Measurements from ENCODE around the gene GIMAP8. TPM values are rescaled to one million over a fixed set of nuclear protein-coding genes. Genes with fewer than 3 reads are reported as not detected.

Gene GIMAP8
- total and polyA plus RNA-seq, 2 experiments from 2014 or later, result 0.06 TPM; not detected in 1

DNA sequence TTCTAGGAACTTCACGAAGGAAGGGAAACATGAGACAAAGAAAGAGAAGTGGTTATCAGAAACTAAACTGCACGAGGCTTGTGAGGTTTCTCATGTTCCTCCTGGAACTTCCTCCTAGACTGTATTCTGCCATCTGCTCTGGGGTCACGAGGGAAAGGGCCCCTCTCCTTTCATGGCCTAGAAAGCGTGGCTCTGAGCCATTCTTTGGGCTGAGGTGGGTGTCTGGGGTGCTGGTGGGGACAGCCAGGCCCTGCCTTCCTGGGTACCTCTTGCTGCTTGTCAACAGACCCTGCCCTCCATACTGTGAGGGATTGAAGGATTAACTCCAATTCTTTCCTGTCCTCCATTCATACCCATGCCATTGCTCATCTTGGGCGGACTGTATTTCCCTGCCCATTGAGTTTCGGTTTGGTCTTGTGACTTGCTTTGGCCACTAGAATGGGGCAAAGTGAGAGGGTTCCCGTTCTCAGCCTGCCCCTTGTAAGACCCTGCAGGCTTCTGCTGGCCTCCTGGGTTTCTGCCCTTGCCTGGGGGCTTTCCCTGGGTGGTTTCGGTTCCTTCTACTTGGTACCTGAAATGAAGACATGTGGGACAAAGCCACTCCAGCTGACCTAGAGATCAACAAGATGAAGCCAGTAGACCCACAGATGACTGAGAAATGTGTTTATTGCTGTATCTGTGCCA is 14.9 kb upstream of the GIMAP8 start (continued):
- TF ChIP-seq ZNF462 (CRISPR knock-in tag; IDR thresholded peaks at IDR 0.05) (no peak), JUNB (IDR thresholded peaks at IDR 0.05; ENCODE audit: unreplicated experiment) (no peak), STAT1 (IDR thresholded peaks at IDR 0.05; ENCODE audit: unreplicated experiment) (no peak), ZNF114 (CRISPR knock-in tag; IDR thresholded peaks at IDR 0.05) (no peak)

DNA sequence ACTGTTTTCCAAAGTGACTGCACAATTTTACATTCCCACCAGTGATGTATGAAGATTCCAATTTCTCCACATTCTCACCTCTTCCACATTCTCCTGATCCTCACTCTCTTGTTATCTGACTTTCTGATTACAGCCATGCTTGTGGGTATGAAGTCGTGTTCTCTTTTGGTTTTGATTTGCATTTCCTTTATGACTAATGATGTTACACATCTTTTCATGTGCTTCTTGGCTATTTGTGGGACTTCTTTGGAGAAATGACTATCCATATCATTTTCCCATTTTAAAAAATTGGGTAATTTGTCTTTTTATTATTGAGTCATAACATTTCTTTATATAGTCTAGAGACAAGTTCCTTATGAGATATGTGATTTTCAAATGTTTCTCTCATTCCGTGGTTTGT is 10.5 kb upstream of the GIMAP8 start:
- no peak overlapping the region for H3K27ac ChIP-seq (ENCODE audit: low read depth)
- Mint-ChIP-seq H3K36me3 (ENCODE audit: low read depth) (peaks cover 3% of the 10 kb centered on the region; the same call in 1 of the 3 replicates), H3K9me3 (peaks cover 12% of the 10 kb centered on the region; the same call in 2 of the 3 replicates), H3K4me3 (no peak overlapping the region), H3K4me1 (no peaks in the 10 kb centered on the region), H3K27ac (no peak overlapping the region), H3K27me3 (ENCODE audit: insufficient read depth, low read depth, poor library complexity) (peaks cover 10% of the 10 kb centered on the region)
- H3K4me1 ChIP-seq (ENCODE audit: insufficient read depth), result no peaks in the 10 kb centered on the region
- H3K36me3 ChIP-seq (ENCODE audit: insufficient read depth), result no peaks in the 10 kb centered on the region
- no peaks in the 10 kb centered on the region for H3K9me2 ChIP-seq (ENCODE audit: insufficient read depth)
- no peak for ATAC-seq
- no peaks in the 10 kb centered on the region for H3K79me2 ChIP-seq (replicated peaks; ENCODE audit: insufficient read depth)
- no peak overlapping the region for H3K4me2 ChIP-seq
- no peak overlapping the region for H3K4me3 ChIP-seq
- DNase-seq (ENCODE audit: low spot score), result no peak
- no peaks in the 10 kb centered on the region for H4K20me1 ChIP-seq (replicated peaks; ENCODE audit: insufficient read depth)
- H2AFZ ChIP-seq, result no peak overlapping the region
- no peaks in the 10 kb centered on the region for H3K27me3 ChIP-seq (ENCODE audit: insufficient read depth)
- no peaks in the 10 kb centered on the region for H3F3A ChIP-seq (replicated peaks; ENCODE audit: low read depth)
- TF ChIP-seq POLR2AphosphoS5 (IDR thresholded peaks at IDR 0.05; ENCODE audit: low read depth) (no peak), ZNF462 (CRISPR knock-in tag; IDR thresholded peaks at IDR 0.05) (no peak), EZH2 (IDR thresholded peaks at IDR 0.05; ENCODE audit: low read depth, unreplicated experiment) (no peak), ZNF331 (CRISPR knock-in tag; IDR thresholded peaks at IDR 0.05; ENCODE audit: low read depth) (no peak), ETS1 (IDR thresholded peaks at IDR 0.05) (no peak), EZH2phosphoT487 (IDR thresholded peaks at IDR 0.05; ENCODE audit: unreplicated experiment) (no peak)

Measured in GM23338 (cell line).